ENCODE data around the gene SH3GL1.

The SH3GL1 gene

DNA sequence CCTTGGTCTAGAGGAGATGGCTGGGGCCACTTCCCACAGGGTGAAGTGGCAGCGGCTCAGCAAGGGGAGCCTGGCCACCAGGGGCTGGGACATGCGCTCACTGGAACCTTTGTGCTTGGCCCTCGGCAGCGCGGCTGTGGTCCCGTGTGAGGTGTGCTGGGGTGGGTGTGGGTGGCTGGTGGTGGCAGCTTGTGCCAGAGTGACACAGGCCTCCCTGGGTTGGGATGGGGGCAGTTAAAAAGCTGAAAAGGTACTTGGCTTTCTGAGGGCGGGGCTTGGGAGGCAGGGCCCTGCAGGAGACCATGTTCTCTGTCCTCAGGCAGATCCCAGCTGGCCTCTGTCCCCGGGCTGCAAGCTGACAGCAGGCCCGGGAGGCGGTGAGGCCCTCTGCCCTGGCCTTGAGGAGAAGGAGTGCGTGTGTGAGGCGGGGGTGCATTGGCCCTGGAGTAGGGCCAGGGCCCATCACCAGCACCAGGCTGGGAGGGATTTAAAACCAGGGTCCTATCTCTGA, 39.7 kb downstream of the SH3GL1 start:
- Histone ChIP-seq H3K4me1 (ENCODE audit: insufficient read depth, low read length) (no peaks in the 10 kb centered on the region), H3K9me3 (ENCODE audit: insufficient read depth, low read length, severe bottlenecking) (no peaks in the 10 kb centered on the region), H4K20me1 (ENCODE audit: insufficient read depth, low read length) (peaks cover 24% of the 10 kb centered on the region), H3K27ac (ENCODE audit: low read length) (no peak overlapping the region), H3K27me3 (ENCODE audit: insufficient read depth, low read length, poor library complexity) (no peaks in the 10 kb centered on the region), H3K36me3 (ENCODE audit: insufficient read depth, low read length) (peaks cover 84% of the 10 kb centered on the region), H3K4me3 (ENCODE audit: low read depth in 1 of 2, low read length in 2 of 2) (no peak overlapping the region), H2AFZ (ENCODE audit: low read depth, low read length) (no peak overlapping the region), H3K9ac (ENCODE audit: low read depth, low read length) (no peak overlapping the region), H3K4me2 (ENCODE audit: insufficient read depth, low read length) (no peak overlapping the region), H3K79me2 (ENCODE audit: insufficient read depth, low read length) (no peaks in the 10 kb centered on the region)
- ATAC-seq (ENCODE audit: insufficient read depth, low read depth): no peak
- TF ChIP-seq EZH2 (IDR thresholded peaks at IDR 0.05; ENCODE audit: borderline replicate concordance, low read depth, low read length, severe bottlenecking): no peak
- DNase-seq: no peak

DNA sequence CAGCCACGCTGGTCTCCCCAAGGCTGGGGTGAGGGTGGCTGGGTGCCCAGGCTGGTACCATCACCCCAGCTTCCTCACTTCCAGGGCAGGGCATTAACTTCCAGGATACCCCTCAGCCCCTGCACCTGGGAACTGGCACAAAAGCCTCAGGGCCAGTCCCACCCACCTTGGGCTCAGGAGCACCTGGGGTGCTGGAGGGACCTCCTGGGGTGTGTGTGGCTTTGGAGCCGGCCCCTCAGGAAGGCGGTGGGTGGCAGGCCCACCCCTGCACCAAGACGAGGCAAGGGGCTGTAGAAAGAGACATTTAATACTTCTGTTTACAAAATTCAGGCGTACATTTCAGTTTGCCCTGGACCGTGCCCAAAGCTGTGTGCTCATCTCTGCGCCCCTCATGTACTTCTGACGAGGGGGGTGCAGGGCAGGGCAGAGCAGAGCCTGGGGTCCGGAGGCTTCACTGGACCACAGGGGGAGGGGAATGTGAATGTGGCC, 40.2 kb downstream of the SH3GL1 start:
- Histone ChIP-seq H2AFZ (ENCODE audit: low read depth, low read length) (no peak overlapping the region), H3K4me3 (ENCODE audit: low read depth in 1 of 2, low read length in 2 of 2) (no peak overlapping the region), H3K36me3 (ENCODE audit: insufficient read depth, low read length) (peaks cover 78% of the 10 kb centered on the region), H3K9me3 (ENCODE audit: insufficient read depth, low read length, severe bottlenecking) (no peaks in the 10 kb centered on the region), H3K9ac (ENCODE audit: low read depth, low read length) (no peak overlapping the region), H4K20me1 (ENCODE audit: insufficient read depth, low read length) (peaks cover 18% of the 10 kb centered on the region), H3K27ac (ENCODE audit: low read length) (no peak overlapping the region), H3K79me2 (ENCODE audit: insufficient read depth, low read length) (no peaks in the 10 kb centered on the region), H3K4me2 (ENCODE audit: insufficient read depth, low read length) (no peak overlapping the region), H3K27me3 (ENCODE audit: insufficient read depth, low read length, poor library complexity) (no peaks in the 10 kb centered on the region), H3K4me1 (ENCODE audit: insufficient read depth, low read length) (no peaks in the 10 kb centered on the region)
- no peak for ATAC-seq (ENCODE audit: insufficient read depth, low read depth)
- TF ChIP-seq EZH2 (IDR thresholded peaks at IDR 0.05; ENCODE audit: borderline replicate concordance, low read depth, low read length, severe bottlenecking): no peak
- TF ChIP-seq, protein P1, sequence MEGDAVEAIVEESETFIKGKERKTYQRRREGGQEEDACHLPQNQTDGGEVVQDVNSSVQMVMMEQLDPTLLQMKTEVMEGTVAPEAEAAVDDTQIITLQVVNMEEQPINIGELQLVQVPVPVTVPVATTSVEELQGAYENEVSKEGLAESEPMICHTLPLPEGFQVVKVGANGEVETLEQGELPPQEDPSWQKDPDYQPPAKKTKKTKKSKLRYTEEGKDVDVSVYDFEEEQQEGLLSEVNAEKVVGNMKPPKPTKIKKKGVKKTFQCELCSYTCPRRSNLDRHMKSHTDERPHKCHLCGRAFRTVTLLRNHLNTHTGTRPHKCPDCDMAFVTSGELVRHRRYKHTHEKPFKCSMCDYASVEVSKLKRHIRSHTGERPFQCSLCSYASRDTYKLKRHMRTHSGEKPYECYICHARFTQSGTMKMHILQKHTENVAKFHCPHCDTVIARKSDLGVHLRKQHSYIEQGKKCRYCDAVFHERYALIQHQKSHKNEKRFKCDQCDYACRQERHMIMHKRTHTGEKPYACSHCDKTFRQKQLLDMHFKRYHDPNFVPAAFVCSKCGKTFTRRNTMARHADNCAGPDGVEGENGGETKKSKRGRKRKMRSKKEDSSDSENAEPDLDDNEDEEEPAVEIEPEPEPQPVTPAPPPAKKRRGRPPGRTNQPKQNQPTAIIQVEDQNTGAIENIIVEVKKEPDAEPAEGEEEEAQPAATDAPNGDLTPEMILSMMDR (IDR thresholded peaks at IDR 0.05; ENCODE audit: borderline replicate concordance, extremely low read depth, low read length, poor library complexity, severe bottlenecking): no peak
- no peak for DNase-seq

DNA sequence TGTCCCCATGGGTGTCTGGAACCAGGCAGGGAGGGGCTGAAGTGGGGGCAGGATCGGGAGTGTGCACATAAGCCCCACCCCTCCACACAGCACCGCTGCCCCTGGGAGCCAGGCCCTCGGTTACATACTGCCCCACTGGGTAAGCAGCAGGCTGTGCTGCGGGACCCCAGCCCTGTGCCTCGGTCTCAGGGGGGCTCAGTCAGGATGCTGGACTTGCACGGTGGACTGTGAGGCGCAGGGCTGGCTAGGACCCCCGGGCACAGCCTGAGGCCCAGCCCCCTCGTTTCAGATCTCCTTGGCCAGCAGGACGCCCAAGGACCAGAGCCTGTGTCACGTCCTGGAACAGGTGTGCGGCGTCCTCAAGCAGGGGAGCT, 40.7 kb downstream of the SH3GL1 start:
- ATAC-seq (ENCODE audit: insufficient read depth, low read depth) (0 out of 3 replicates have a peak, but pooled peaks have one; percentile 12), DNase-seq (no peak)
- Histone ChIP-seq H3K4me1 (ENCODE audit: insufficient read depth, low read length) (no peaks in the 10 kb centered on the region), H3K36me3 (ENCODE audit: insufficient read depth, low read length) (peaks cover 75% of the 10 kb centered on the region), H3K9me3 (ENCODE audit: insufficient read depth, low read length, severe bottlenecking) (no peaks in the 10 kb centered on the region), H2AFZ (ENCODE audit: low read depth, low read length) (no peak overlapping the region), H3K4me3 (ENCODE audit: low read depth in 1 of 2, low read length in 2 of 2) (no peak overlapping the region), H3K79me2 (ENCODE audit: insufficient read depth, low read length) (no peaks in the 10 kb centered on the region), H4K20me1 (ENCODE audit: insufficient read depth, low read length) (peaks cover 16% of the 10 kb centered on the region), H3K27me3 (ENCODE audit: insufficient read depth, low read length, poor library complexity) (no peaks in the 10 kb centered on the region), H3K9ac (ENCODE audit: low read depth, low read length) (no peak overlapping the region), H3K4me2 (ENCODE audit: insufficient read depth, low read length) (no peak overlapping the region), H3K27ac (ENCODE audit: low read length) (no peak overlapping the region)
- TF ChIP-seq, protein P1 (IDR thresholded peaks at IDR 0.05; ENCODE audit: borderline replicate concordance, extremely low read depth, low read length, poor library complexity, severe bottlenecking): no peak
- TF ChIP-seq EZH2 (IDR thresholded peaks at IDR 0.05; ENCODE audit: borderline replicate concordance, low read depth, low read length, severe bottlenecking): no peak

DNA sequence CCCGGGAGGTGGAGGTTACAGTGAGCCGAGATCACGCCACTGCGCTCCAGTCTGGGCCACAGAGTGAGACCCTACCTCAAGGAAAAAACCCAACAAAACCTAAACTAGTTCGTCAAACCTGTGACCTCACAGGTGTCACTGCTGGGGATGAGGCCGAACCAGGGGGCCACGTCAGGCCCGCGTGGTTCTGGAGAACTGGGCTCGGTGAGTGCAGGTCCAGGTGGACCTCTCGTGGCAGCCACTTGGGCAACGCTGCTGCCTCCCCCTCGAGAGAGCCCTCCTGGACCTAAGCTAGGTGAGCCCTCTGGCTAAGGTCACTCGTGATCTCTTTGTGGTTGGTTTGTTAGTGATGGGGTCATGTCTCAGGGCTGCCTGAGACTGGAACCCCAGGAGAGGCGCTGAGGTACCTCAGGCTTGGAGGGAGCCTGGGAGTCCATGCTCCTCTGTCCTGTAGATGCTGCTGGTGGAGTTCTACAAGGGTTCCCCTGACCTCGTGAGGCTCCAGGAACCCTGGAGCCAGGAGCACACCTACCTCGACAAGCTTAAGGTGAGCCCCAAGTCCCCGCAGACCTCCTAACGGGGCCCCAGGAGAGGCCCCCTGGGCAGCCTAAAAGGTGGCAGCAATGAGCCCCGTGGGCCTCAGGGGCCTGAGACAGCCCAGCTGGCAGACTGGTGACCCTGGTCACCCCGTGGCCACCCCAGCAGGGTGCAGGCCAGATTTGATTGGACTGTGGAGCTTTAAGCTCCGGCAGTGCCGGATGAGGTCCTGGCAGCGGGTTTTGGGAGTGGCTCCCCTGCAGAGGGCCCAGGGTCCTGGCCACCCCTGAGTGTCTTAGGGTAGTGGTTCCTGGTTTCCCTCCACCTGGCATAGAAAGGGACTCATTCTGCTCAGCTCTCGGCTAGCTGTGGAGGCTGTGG, 41.4 kb downstream of the SH3GL1 start:
- Histone ChIP-seq H3K9ac (ENCODE audit: low read depth, low read length) (no peak overlapping the region), H3K27ac (ENCODE audit: low read length) (no peak overlapping the region), H2AFZ (ENCODE audit: low read depth, low read length) (no peak overlapping the region), H3K36me3 (ENCODE audit: insufficient read depth, low read length) (peaks cover 73% of the 10 kb centered on the region), H3K9me3 (ENCODE audit: insufficient read depth, low read length, severe bottlenecking) (no peaks in the 10 kb centered on the region), H3K4me1 (ENCODE audit: insufficient read depth, low read length) (no peaks in the 10 kb centered on the region), H4K20me1 (ENCODE audit: insufficient read depth, low read length) (peaks cover 16% of the 10 kb centered on the region), H3K79me2 (ENCODE audit: insufficient read depth, low read length) (no peaks in the 10 kb centered on the region), H3K4me3 (ENCODE audit: low read depth in 1 of 2, low read length in 2 of 2) (no peak overlapping the region), H3K27me3 (ENCODE audit: insufficient read depth, low read length, poor library complexity) (no peaks in the 10 kb centered on the region), H3K4me2 (ENCODE audit: insufficient read depth, low read length) (no peak overlapping the region)
- DNase-seq (no peak), ATAC-seq (ENCODE audit: insufficient read depth, low read depth) (no peak)
- no peak for TF ChIP-seq EZH2 (IDR thresholded peaks at IDR 0.05; ENCODE audit: borderline replicate concordance, low read depth, low read length, severe bottlenecking)
- TF ChIP-seq, protein P1 (IDR thresholded peaks at IDR 0.05; ENCODE audit: borderline replicate concordance, extremely low read depth, low read length, poor library complexity, severe bottlenecking): no peak

Measured in DND-41 (cell line).